Karpas-422 (cell line): ENCODE data around the gene TMEM151A. TPM values are rescaled to one million over a fixed set of nuclear protein-coding genes. Genes with fewer than 3 reads are reported as not detected.

Experiments used
- DNase-seq: peaks from one replicate; pipeline ENCODE4 v3.0.0-alpha.2; 2015
- H2AFZ ChIP-seq: fragments of 200-600 bp; sonication (generic); 2 replicates; pipeline ENCODE4 v1.6.1; 2014; ENCODE audit warnings: antibody characterized with exemption, low read length, mixed read lengths
- H3K27ac ChIP-seq: fragments of 200-600 bp; sonication (generic); 2 replicates; pipeline ENCODE4 v1.5.1; 2014; ENCODE audit warnings: mild to moderate bottlenecking, low read length, moderate library complexity
- H3K27me3 ChIP-seq: fragments of 200-600 bp; sonication (generic); 2 replicates; pipeline ENCODE4 v1.6.1; 2014; ENCODE audit warnings: low read length, mixed read lengths
- H3K36me3 ChIP-seq: fragments of 200-600 bp; sonication (generic); 2 replicates; pipeline ENCODE4 v1.6.1; 2014; ENCODE audit warnings: low read length, mixed read lengths; ENCODE audit not compliant: insufficient read depth
- H3K4me1 ChIP-seq: fragments of 200-600 bp; sonication (generic); 2 replicates; pipeline ENCODE4 v1.6.1; 2014; ENCODE audit warnings: mild to moderate bottlenecking, low read length, mixed read lengths
- H3K4me2 ChIP-seq: fragments of 200-600 bp; sonication (generic); 2 replicates; pipeline ENCODE4 v1.6.1; 2014; ENCODE audit warnings: low read length, low read depth, mild to moderate bottlenecking; ENCODE audit not compliant: poor library complexity, severe bottlenecking
- H3K4me3 ChIP-seq: fragments of 200-600 bp; sonication (generic); 2 replicates; pipeline ENCODE4 v1.5.1; 2014; ENCODE audit warnings: mild to moderate bottlenecking, antibody characterized with exemption, low read length, mixed read lengths
- H3K79me2 ChIP-seq: fragments of 200-600 bp; sonication (generic); 2 replicates; pipeline ENCODE4 v1.6.1; 2014; ENCODE audit warnings: mild to moderate bottlenecking, low read length, mixed read lengths
- H3K9ac ChIP-seq: fragments of 200-600 bp; sonication (generic); 2 replicates; pipeline ENCODE4 v1.6.0; 2014; ENCODE audit warnings: low read length
- H3K9me2 ChIP-seq: fragments of 200-600 bp; sonication (generic), shearing (Covaris generic); replicated peaks from 2 replicates; pipeline ENCODE4 v1.6.0; 2014; ENCODE audit warnings: mild to moderate bottlenecking, low read length, moderate library complexity; ENCODE audit not compliant: insufficient read depth
- H3K9me3 ChIP-seq: fragments of 300-700, 200-600 bp; sonication (generic); 2 replicates; pipeline ENCODE4 v1.6.1; 2014; ENCODE audit warnings: low read length, mixed read lengths
- H4K20me1 ChIP-seq: fragments of 200-600 bp; sonication (generic); 2 replicates; pipeline ENCODE4 v1.6.1; 2014; ENCODE audit warnings: mild to moderate bottlenecking, antibody characterized with exemption, low read length, low read depth; ENCODE audit not compliant: insufficient read depth
- total RNA-seq: library from RNA; depleted of rRNA; stranded (reverse); fragments of >200 nt; shearing (Covaris generic); gene quantifications from 2 replicates; pipeline ENCODE4 v1.2.3, GENCODE V29; 2014; ENCODE audit warnings: low replicate concordance

TMEM151A gene
- total RNA-seq, 1 experiment from 2014 or later, result not detected

DNA sequence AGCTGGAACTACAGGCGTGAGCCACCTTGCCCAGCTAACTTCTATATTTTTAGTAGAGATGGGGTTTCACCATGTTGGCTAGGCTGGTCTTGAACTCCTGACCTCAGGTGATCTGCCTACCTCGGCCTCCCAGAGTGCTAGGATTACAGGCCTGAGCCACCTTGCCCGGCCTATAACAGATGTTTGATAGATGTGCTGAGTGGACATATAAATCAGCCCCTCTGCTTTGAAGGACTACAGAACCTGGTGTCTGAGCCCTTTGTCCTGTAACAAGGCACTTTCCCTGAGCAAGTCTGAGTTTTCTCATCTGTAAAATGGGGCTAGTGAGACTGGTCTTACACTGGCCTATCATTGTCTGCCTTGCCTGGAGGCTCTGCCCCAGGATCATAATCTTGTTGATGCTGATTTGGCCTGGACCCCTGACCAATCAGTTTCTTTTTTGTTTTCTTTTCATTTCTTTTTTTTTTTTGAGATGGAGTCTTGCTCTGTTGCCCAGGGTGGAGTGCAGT is 37.5 kb downstream of the TMEM151A start:
- no peak overlapping the region for H3K4me2 ChIP-seq
- no peaks in the 10 kb centered on the region for H3K27me3 ChIP-seq
- no peak overlapping the region for H3K9ac ChIP-seq
- no peak overlapping the region for H2AFZ ChIP-seq
- peaks cover 16% of the 10 kb centered on the region for H3K4me1 ChIP-seq
- H3K4me3 ChIP-seq, result no peak overlapping the region
- no peaks in the 10 kb centered on the region for H3K9me2 ChIP-seq
- no peaks in the 10 kb centered on the region for H3K79me2 ChIP-seq
- no peaks in the 10 kb centered on the region for H3K36me3 ChIP-seq
- H4K20me1 ChIP-seq, result no peaks in the 10 kb centered on the region
- no peaks in the 10 kb centered on the region for H3K9me3 ChIP-seq
- no peak for DNase-seq
- no peak overlapping the region for H3K27ac ChIP-seq

DNA sequence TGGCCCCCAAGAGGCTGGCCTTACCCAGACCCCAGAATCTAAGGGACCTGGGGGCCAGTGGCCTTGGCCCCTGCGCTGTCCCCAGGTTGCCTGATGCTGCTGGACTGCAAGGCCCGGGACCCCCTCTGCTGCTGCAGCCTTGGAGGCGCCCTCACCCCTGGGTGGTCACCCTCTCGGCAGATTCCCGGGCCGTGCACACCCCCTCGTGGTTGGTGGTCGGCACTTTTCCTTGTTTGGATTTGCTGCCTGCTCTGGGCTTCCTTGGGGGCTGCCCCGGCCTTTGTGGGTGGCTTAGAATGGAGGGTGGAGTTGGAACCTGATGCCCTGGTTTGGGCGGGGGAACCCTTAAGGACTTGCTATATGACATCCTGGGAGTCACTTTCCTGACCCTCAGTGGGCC is 39.2 kb downstream of the TMEM151A start:
- Histone ChIP-seq H3K4me1 (peaks cover 16% of the 10 kb centered on the region), H3K27me3 (no peaks in the 10 kb centered on the region), H3K9ac (no peak overlapping the region), H3K9me3 (no peaks in the 10 kb centered on the region), H3K4me3 (no peak overlapping the region), H3K9me2 (no peaks in the 10 kb centered on the region), H4K20me1 (no peaks in the 10 kb centered on the region), H3K79me2 (no peaks in the 10 kb centered on the region), H3K36me3 (no peaks in the 10 kb centered on the region), H3K4me2 (no peak overlapping the region), H2AFZ (no peak overlapping the region), H3K27ac (no peak overlapping the region)
- DNase-seq, result no peak

- Histone ChIP-seq H3K4me2 (no peak overlapping the region), H3K36me3 (no peaks in the 10 kb centered on the region), H3K9me3 (no peaks in the 10 kb centered on the region), H3K9me2 (no peaks in the 10 kb centered on the region), H3K27me3 (no peaks in the 10 kb centered on the region), H3K4me1 (peaks cover 19% of the 10 kb centered on the region), H3K9ac (no peak overlapping the region), H3K4me3 (no peak overlapping the region), H2AFZ (no peak overlapping the region), H3K27ac (no peak overlapping the region), H3K79me2 (no peaks in the 10 kb centered on the region), H4K20me1 (no peaks in the 10 kb centered on the region)
- DNase-seq, result no peak
Observed at GRCh38 chr11:66331542-66332370, 40.1 kb downstream of the TMEM151A start.

GRCh38 chr11:66332371-66333219 is 40.9 kb downstream of the TMEM151A start:
- Histone ChIP-seq H4K20me1 (no peaks in the 10 kb centered on the region), H3K9me3 (no peaks in the 10 kb centered on the region), H3K9ac (no peak overlapping the region), H3K79me2 (no peaks in the 10 kb centered on the region), H3K4me3 (no peak overlapping the region), H3K36me3 (no peaks in the 10 kb centered on the region), H3K27me3 (no peaks in the 10 kb centered on the region), H3K9me2 (no peaks in the 10 kb centered on the region), H2AFZ (no peak overlapping the region), H3K4me2 (no peak overlapping the region), H3K4me1 (peaks cover 28% of the 10 kb centered on the region), H3K27ac (no peak overlapping the region)
- DNase-seq, result no peak

- H2AFZ ChIP-seq, result no peak overlapping the region
- no peak for DNase-seq
- no peaks in the 10 kb centered on the region for H3K9me2 ChIP-seq
- no peak overlapping the region for H3K27ac ChIP-seq
- H3K79me2 ChIP-seq, result no peaks in the 10 kb centered on the region
- no peak overlapping the region for H3K9ac ChIP-seq
- H3K4me3 ChIP-seq, result no peak overlapping the region
- H3K9me3 ChIP-seq, result no peaks in the 10 kb centered on the region
- H3K4me2 ChIP-seq, result no peak overlapping the region
- no peaks in the 10 kb centered on the region for H3K36me3 ChIP-seq
- H3K27me3 ChIP-seq, result no peaks in the 10 kb centered on the region
- peaks cover 25% of the 10 kb centered on the region for H3K4me1 ChIP-seq
- no peaks in the 10 kb centered on the region for H4K20me1 ChIP-seq
Observed at GRCh38 chr11:66333220-66333877, 41.7 kb downstream of the TMEM151A start.

DNA sequence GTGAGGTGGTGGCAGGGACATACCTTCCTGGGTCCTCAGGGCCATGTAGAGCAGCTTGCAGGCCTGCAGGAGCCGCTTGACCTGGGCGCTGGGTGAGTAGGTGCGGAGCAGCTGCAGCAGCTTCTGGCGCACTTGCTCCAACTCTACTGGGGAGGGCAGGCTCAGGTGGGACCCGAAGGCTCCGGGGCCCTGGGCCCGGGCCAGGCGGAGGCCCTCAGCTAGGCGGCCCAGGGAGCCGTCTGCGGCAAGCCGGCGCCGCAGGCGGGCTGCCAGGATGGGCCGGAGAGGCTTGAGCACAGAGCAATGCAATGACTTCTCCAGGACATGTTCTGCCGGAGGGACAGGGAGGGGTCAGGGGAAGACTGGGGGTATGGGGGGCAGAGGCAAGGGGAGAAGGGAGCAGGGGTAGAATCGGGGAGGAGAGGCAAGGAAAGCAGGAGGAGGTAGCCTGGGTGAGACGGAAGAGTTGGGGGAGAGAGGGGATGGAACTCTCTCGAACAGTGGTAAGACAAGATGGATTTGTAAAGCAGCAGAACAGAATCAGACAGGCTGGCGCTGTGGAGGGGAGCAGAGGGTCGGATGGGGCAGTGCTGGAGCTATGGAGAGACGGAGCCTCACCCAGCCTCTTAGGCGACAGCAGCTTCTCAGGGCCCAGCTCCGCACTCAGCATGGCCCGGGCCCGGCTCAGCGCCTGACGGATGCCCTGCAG is 42.4 kb downstream of the TMEM151A start:
- H3K4me1 ChIP-seq, result peaks cover 20% of the 10 kb centered on the region
- no peak for DNase-seq
- H3K4me3 ChIP-seq, result no peak overlapping the region
- no peaks in the 10 kb centered on the region for H3K36me3 ChIP-seq
- no peak overlapping the region for H3K4me2 ChIP-seq
- H2AFZ ChIP-seq, result no peak overlapping the region
- H3K9me3 ChIP-seq, result no peaks in the 10 kb centered on the region
- H3K9me2 ChIP-seq, result no peaks in the 10 kb centered on the region
- H4K20me1 ChIP-seq, result no peaks in the 10 kb centered on the region
- H3K79me2 ChIP-seq, result no peaks in the 10 kb centered on the region
- no peak overlapping the region for H3K27ac ChIP-seq
- no peaks in the 10 kb centered on the region for H3K27me3 ChIP-seq
- no peak overlapping the region for H3K9ac ChIP-seq

DNA sequence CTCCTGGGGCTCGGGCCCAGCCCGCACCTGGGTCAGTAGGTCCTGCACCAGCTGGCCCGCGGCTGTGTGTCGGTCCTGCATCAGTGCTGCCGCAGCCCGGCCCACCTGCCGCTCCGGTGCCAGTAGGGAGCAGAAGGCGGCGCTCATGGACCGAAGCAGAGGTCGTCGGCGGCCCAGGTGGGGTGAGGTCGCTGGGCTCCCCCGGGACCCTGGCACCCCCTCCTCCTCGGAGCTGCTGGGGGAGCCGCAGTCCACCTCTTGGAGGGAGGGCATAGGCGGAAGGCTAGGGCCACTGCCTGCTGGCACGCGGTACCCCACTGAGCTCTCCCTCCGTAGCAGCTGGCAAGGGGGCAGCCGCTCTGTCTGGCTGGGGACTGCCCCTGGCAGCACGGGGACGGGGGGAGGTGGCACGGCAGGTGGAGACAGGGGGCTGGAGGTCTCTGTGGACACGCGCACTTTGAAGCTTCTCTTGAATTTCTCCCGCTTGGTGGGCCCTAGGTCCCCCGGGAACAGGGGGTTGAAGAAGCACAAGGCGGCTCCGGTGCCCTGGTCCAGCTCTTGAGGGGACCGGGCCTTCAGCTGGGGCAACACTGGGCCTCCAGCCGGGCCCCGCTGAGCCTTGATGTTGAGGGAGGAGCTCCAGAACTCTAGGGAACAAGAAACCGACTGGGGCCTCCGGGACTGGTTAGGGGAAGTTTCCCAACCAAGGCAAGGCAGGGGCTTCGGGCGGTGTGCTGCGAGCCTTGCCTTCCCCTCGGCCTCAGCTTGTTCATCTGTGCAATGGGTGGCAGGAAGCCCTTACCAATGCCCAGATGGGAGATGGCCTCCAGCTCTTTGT is 43.1 kb downstream of the TMEM151A start:
- Histone ChIP-seq H3K4me3 (no peak overlapping the region), H4K20me1 (no peaks in the 10 kb centered on the region), H3K4me2 (no peak overlapping the region), H3K27ac (no peak overlapping the region), H3K9me2 (no peaks in the 10 kb centered on the region), H3K9me3 (no peaks in the 10 kb centered on the region), H3K9ac (no peak overlapping the region), H3K79me2 (no peaks in the 10 kb centered on the region), H2AFZ (no peak overlapping the region), H3K27me3 (no peaks in the 10 kb centered on the region), H3K36me3 (no peaks in the 10 kb centered on the region), H3K4me1 (peaks cover 20% of the 10 kb centered on the region)
- no peak for DNase-seq
